HG03280 (cell line): ENCODE data around the gene DCLRE1B.

ENCODE experiments used
- ATAC-seq: cut with Tn5 transposase; IDR thresholded peaks from one replicate; pipeline ENCODE4 v1.9.1; 2021; ENCODE audit warnings: mild to moderate bottlenecking, moderate library complexity; ENCODE audit not compliant: unreplicated experiment

The DCLRE1B gene

DNA sequence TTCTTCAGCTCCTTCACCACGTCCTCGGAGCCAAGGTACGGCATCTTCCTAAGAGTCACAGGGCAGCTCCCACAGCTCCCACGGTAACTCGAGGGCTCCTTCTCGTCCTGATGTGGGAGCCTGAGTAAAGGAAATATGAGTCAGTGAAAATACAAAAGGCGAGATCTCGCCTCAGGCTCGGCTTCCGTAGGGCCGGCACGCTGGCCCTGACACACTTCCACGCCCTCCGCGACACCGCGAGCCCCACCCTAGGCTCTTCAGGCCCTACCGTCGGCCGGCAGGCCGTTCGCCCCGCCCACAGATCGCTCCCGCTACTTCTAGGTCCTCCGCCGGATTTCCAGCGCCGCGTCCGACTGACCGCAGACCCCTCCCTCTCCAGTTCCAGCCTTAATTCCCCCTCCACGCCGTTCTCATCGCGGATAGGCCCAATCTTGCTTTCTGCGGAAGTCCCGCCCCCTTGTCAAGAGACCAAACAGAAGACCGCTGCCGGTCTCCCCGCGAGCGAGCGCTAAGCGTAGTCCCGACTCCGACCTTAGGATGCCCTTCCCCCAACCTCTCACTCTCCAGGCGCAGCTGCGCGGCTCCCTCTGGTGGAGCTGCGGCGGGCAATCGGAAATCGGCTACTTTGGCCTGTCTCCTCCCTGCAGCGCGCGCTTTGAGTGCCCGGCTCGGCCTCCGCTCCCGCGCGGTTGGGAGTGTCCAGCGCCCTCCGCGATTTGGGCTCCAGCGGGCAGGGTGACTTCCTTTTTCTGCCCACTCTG lies at the start of gene DCLRE1B, which contains the start of gene AP4B1:
TSS of gene DCLRE1B (plus strand) at position 653 of the 761 bp plus-strand sequence. CDS start 261 bp downstream, outside the sequence.
TSS of gene AP4B1 (minus strand) at position 126 of the 761 bp plus-strand sequence. CDS start at position 44, 82 bp downstream.
- peak; percentile 89 for ATAC-seq

DNA sequence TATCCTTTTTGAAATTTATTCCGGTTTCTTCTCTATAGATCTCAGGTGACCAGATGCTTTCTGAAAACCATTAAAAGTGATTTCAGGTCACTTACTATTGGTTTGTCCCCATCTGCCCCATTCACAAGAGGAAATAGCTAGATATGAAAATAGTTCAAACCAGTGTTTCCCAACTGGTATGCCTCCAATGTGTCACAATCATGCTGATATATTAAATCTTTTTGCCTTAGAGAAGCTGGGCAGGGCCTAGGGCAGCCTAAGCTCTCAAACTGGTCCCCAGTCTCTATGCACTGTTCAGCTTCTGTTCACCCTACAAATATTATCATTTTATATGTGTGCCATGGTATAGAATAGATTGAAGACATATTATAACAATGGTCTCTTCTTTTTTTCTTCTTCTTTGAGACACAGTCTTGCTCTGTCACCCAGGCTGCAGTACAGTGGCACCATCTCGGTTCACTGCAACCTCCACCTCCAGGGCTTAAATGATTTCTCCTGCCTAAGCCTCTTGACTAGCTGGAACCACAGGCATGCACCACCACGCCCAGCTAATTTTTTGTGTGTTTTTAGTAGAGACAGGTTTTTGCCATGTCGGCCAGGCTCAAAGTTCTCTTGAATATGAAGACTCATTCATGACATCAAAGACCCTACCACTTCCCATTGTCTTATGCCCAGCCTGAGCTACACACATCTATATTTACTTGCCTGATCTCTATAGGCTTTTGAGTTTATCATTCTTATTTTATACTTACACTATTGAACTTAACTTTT lies 49.3 kb upstream of the DCLRE1B start:
- no peak for ATAC-seq

DNA sequence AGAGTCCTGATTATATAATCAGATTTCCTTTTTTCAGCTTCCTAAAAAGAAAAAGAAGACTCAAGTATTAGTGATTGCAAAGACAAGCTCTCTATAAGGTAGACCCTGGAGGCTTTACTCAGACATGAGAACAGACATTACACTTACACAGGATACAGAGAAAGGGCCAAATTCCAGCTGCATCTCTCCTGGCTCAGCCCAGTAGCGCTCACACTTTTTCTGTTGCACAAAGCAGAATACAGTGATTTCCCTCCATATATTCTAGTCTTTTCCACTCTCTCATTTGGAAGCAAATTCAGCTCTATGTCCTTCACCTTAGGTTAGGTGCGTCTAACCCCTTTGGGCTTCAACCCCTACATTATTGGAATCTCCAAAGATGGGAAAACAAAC lies 48.7 kb upstream of the DCLRE1B start:
- ATAC-seq: no peak

DNA sequence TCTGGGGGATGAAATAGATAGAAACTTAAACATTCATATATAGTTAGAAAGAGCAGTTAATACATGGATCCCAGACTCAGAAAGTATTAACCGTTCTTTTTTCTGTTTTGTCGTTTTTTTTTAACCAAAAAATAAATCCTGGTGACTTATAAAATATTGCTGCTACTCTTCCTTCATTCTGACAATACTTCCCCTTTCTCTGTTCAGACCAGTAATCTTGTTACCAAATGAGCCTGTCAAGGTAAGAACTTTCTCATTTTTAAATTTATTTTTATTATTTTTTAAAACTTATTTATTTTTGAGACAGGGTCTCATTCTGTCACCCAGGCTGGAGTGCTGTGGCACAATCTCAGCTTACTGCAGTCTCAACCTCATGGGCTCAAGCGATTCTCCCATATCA lies 47.4 kb upstream of the DCLRE1B start:
- no peak for ATAC-seq

DNA sequence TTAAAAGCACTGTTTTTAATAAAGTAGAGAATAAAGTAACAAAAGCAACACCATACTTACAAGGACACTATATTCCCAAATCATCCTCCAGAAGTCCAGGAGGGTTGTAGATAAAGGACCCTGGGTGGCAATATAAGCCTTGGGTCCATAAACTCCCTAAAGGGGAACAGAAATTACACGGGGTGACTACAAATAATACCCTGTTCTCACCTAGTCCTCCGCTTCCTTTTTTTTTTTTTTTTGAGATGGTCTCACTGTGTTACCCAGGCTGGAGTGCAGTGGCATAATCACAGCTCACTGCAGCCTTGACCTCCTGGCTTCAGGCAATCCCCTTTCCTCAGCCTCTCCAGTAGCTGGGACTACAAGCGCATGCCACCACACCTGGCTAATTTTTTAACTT lies 46.7 kb upstream of the DCLRE1B start:
- no peak for ATAC-seq

DNA sequence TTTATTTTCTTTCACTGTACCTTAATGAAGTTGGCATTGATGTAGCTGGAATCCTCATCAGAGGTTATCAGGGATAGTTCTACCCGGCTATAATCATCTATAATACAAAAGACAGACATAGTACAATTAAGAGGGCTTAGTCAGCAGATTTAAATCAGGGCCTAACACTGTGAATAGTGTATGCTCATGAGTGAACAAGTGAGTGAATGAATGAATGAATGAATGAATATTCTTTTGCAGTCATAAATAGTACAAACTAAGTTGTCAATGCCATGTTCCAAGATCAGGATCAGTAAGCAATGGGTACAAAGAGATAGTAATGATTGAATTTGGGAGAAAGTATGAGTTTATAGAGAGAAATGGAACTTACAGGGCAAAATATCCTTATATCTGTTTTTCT lies 46.1 kb upstream of the DCLRE1B start:
- ATAC-seq: no peak

DNA sequence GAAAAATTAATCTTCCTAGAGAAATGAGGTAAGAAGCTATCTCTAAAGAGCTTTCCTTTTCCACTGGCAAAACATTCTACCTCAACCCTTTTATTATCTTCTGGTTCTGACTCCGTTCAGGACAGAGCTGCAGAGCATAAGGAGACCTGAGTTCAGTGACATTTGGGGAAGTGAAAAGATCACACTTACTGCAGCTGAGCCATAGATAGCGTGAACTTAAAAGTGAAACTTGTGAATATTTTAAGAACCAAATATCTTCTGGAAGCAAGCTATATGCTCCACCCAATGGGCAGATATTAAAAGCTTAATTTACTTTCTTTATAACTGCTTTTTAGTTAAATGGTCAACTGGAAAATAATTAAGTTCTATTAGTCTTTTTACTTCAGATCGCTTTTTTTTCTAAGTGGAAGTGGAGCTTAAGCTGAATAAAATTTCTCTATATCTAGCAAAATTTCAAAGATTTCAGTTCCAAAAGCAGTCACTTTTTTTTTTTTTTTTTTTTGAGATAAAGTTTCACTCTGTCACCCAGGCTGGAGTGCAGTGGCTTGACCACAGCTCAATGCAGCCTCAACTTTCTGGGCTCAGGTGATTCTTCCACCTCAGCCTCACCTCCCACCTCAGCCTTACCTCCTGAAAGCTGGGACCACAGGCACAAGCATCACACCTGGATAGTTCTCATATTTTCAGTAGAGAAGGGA lies 45.5 kb upstream of the DCLRE1B start:
- ATAC-seq: peak; percentile 88

DNA sequence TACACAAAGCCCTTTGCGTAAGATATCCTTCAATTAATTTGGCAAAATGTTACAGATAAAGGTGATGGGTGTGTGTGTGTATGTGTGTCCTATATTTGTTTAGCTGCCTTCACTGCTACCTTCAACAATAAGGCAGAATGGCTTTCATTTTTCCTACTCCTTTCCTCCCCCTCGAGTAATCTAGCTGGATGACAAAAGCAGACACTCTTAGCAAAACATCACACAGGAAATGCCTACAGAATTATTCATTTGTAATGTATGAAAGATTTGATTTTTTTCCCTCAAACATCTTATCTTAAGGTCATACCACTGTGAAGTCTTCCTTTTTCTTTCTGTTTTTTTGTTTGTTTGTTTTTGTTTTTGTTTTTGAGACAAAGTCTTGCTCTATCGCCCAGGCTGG lies 44.2 kb upstream of the DCLRE1B start:
- no peak for ATAC-seq

DNA sequence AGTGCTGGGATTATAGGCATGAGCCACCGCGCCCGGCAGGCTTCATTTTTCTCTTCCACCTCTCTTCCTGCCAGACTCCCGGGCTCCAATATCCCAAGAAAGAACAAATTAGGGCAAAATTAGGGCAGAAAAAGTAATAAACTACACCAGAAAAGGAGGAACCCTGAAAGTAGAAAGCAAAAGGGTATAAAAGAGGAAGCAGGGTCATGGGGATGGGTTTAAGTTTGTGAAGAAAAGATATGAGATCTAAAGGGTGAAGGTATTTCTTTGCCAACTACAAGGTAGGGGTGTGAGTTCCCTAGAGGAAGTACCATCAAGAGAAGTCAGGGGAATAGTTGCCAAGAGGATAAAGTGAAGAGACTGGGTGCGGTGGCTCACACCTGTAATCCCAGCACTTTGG lies 43.5 kb upstream of the DCLRE1B start:
- no peak for ATAC-seq

DNA sequence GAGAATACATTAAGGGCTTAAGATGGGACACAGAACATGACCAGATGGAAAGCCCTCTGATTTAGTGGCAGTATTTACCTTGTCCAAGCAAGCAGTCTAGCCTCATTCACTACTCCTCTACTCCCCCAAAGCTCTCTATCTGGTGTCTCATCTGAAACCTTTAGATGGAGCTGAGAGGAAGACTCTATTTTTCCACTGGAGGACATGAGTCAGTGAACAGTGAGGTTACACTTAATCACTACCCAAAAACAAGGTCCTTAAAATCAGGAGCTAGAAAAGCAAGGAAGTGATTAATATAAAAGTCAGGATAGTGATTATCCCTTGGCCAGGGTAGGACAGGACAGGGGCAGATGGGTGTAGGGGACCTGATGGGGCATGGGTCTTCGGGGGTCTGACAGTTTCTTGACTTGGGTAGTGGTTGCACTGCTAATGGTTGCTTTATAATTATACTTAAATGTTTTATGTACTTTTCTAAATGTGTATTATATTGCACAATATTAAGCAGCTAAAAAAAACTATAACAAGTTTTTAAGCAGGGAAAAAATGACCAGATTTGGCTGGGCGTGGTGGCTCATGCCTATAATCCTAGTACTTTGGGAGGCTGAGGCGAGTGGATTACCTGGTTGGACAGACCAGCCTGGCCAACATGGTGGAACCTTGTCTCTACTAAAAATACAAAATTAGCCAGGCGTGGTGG lies 36.6 kb upstream of the DCLRE1B start:
- ATAC-seq: no peak

DNA sequence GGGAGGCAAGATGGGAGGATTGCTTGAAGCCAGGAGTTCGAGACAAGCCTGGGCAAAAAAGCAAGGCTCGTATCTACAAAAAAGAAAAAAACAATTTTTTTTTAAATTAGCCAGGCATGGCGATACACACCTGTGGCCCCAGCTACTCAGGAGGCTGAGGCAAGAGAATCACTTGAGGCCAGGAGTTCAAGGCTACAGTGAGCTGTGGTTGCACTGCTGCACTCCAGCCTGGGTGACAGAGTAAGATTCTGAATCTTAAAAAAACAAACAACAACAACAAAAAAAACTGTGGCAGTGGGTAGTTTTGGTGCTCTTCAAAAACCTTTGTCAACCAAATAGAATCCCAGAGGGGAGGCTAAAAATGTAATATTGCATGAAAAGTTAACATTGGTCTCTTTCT lies 34.3 kb upstream of the DCLRE1B start:
- ATAC-seq: no peak

DNA sequence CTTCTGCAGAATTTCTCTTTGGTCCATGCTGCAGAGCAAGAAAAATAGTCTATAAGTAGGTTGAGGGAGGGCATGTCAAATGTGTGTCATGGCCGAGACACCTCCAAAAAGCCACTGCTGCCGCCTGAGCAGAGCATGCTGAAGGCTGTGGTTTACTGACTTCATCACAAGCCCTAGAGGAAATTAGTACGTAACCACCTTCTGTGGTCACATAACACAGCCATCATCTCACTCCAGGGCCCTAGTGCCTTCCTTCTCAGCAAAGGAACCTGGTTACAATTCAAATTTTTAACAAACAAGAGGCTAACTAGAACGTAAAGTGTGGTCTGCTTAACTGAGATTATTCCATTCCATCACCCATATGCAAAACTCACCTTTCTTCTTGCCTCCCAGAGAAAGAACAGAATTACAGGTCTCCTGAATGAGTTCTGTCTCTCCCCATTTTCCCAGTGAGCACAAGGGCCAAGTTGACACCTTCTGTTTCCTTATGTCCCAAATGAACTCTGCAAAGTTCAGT lies 33.5 kb upstream of the DCLRE1B start, which contains the start of gene PTPN22:
TSS of gene PTPN22 (minus strand) at position 116 of the 517 bp plus-strand sequence.
- peak; percentile 95 for ATAC-seq

DNA sequence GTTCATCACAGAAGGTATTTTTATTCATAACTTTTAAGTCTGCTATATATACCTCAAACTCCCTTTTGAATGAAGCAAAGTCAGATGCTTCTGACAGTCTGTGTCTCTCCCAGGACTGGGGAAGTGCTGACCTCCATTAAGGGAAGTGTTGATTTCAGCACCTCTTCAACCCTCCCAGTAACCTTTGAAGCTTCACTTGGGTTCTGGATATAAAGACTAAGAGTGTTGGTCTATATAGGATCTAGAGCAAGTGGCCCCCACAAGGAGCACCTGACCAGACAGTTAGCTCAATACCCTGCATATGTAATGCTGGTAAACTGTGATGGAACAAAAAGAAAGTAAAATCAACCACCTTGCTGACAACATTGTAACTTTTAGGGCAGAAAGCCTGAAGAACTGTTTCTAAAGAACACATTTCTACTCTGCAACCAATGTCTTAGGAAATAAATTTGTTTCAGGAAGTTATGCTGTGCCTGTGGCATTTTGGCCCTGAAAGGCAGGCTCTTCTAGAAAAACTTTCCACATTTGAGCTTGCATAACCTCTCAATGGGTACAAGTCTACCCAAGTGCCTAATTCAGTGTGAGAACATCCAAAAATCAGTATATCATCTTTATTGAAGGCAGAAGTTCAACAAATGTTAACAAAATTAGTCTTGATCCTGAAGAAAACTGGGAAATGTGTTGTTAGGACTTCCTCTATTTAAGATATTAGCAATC lies 32.7 kb upstream of the DCLRE1B start:
- ATAC-seq: peak; percentile 6

DNA sequence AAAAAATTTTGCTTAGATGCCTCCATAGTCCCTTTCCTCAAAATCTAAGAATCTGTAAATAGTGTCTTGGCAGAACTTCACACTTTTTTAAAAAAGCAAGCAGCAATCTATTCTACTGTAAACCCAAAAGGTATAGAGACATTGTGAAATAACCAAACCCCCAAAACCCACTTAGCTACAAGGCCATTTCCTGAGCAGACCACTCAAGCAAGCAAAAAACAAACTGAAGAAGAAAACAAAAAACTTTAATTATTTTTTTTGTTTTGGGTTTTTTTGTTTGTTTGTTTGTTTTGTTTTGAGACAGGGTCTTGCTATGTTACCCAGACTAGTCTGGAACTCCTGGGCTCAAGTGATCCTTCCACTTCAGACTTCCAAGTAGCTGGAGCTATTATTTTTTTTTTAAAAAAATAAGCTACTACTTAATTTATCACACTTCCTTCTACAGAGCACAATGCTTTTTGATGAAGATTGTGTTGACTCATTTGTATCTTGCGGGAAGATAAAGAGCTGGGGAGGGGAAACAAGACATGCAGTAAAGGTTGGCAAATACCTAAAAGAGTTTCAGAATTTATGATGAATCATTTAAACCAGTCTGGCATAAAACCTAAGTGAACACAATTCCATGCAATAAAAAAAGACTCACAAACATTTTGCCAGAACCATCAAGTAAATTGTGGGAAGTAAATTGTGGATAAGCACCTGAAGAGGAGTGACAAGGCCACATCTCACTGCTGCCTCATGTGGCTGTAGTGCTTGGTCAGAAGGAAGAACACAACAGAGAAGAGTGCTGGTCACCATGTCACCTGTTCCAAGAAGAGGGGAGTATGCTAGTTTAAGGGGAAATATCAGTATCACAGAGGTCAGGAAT lies 30.9 kb upstream of the DCLRE1B start:
- ATAC-seq: peak; percentile 32

DNA sequence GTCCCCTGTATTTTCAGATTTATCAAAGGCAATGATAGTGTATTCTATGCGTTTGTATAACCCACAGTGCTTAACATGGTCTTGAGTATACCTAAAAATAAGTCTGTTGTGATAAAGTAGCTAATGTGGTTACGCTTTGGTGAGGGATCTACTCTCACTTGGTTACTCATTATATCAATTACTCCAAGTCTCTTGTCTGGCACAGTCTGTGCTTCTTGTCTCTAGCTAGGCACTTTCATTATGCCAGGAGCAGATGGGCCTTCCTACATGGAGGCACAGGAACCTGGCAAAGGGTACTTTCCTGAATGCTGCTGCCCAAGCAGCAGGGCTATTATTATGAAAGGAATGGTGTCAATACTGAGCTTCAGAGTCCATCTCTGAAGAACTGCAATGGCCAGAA lies 29.4 kb upstream of the DCLRE1B start:
- no peak for ATAC-seq

DNA sequence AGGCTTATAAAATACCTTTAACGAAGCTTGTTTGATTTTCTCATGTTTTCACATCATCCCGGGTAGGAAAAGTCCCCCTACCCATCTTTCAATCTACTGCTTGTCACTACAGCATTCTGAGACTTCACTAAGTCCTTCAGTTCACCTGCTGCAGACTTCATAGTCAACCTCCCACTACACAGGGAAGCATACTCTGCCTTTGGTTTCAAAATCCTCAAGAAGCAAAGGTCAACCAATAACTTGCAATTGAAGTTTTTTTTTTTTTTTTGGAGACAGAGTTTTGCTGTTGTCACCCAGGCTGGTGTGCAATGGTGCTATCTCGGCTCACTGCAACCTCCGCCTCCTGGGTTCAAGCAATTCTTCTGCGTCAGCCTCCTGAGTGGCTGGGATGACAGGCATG lies 28.9 kb upstream of the DCLRE1B start:
- no peak for ATAC-seq

DNA sequence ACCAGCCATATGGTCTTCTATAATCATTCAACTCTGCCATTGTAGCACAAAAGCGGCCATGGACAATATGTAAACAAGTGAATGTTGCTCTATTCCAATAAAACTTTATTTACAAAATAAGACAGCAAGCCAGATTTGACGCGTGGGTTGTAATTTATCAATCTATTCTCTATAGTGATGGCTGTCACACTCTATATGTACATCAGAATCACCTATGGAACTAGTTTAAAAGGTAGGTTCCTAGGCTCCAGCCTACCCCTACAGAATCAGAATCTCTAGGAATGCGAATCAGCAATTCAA lies 25.4 kb upstream of the DCLRE1B start:
- ATAC-seq: no peak

DNA sequence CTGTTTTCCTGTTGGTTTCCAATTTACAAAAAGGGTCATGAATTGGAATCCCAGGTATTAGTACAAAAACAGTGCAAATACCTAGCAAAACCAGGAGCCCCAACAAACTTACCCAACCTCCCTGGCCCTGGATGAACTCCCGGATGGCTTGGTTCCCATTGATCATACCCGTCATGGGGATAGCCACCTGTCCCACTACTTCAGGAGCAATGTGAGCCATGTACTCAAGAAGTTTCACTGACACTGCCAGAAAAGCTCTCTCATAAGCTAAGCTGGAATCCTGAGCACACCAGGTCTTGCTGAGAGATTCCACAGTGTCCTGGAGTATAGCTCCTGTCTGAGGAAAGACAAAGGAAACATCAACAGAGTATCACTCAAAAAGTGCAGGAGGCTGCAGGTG lies 23.5 kb upstream of the DCLRE1B start:
- no peak for ATAC-seq
